Neural progenitor cell (in vitro differentiated cells): ENCODE results near the gene CTSH.

ENCODE experiments used
- EZH2phosphoT487 ChIP-seq: fragments of 200-600 bp; sonication (generic); IDR thresholded peaks from 2 replicates; pipeline ENCODE4 v1.6.1; 2017; ENCODE audit warnings: antibody characterized with exemption
- TF ChIP-seq, protein P1 (sequence below): fragments of 200-600 bp; sonication (generic); IDR thresholded peaks from 2 replicates; pipeline ENCODE4 v1.5.1; 2017; ENCODE audit warnings: antibody characterized with exemption, mild to moderate bottlenecking

DNA sequence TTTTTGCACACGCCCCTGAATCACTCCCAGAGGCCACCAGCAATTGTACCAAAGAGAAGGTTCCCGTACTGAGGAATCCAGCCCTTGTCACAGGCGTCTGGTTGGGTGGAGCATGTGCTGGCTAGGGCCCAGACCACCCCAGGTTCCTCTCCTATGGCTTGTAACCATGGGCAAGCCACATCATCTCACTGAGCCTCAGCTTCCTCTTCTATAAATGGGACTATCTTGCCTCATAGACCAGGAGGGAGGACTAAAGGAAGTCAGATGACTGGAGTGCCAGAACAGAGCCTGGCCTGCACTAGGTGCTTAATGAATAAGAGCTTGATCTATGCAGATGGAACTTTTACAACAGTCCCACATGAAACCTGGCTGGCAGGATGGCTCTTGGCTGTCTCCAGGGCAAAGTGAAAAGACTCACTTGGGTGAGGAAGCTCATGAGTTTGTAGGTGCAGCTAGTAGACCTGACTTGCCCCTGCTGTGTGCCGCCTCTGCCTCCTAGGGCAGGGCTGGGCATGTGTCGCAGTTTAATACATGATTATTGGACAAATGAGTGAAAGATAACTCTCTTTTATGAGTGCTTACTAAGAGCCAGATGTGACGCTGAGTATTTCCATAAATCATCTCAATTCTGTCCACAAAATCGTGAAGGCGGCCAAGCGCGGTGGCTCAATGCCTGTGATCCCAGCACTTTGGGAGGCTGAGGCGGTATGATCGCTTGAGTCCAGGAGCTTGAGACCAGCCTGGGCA, 29.3 kb downstream of the CTSH start:
- no peak for TF ChIP-seq EZH2phosphoT487
- TF ChIP-seq, protein P1, sequence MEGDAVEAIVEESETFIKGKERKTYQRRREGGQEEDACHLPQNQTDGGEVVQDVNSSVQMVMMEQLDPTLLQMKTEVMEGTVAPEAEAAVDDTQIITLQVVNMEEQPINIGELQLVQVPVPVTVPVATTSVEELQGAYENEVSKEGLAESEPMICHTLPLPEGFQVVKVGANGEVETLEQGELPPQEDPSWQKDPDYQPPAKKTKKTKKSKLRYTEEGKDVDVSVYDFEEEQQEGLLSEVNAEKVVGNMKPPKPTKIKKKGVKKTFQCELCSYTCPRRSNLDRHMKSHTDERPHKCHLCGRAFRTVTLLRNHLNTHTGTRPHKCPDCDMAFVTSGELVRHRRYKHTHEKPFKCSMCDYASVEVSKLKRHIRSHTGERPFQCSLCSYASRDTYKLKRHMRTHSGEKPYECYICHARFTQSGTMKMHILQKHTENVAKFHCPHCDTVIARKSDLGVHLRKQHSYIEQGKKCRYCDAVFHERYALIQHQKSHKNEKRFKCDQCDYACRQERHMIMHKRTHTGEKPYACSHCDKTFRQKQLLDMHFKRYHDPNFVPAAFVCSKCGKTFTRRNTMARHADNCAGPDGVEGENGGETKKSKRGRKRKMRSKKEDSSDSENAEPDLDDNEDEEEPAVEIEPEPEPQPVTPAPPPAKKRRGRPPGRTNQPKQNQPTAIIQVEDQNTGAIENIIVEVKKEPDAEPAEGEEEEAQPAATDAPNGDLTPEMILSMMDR, result no peak
